Activated CD8-positive, alpha-beta memory T cell treated with anti-CD3 and anti-CD28 coated beads for 48 hours (primary cell): Measurements from ENCODE around the gene SLC38A10.

Source experiments
- DNase-seq, 3 experiments: peaks; one replicate each; pipeline ENCODE4 v3.0.0-alpha.2; 2020; ENCODE audit warnings: low read depth in 2 of 3, low spot score in 2 of 3

Gene SLC38A10

DNA sequence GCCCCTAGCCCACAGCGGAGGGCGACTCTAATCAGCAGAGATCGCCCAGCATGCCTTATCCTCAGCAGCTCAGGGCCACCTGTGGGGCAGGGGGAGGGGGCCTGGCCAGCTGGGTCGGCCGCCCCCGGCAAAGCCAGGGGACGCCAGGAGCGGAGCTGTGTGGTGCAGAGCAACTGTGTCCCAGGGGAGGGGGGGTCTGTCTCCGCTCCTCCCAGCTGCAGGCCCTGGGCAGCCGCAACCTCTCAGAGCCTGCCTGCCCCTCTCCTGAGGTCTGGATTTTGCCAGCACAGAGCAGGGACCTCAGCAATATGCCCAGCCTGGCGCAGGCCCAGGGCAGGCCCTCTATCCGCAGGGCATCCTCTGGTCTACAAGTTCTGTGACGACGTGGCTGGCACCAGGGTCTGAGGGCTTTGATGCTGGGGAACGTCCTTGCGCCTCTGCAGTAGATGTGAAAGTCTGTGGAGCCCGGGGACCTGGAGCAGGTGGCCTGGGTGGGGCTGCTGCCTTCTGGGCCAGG lies 36.5 kb upstream of the SLC38A10 start:
- no peak for DNase-seq

DNA sequence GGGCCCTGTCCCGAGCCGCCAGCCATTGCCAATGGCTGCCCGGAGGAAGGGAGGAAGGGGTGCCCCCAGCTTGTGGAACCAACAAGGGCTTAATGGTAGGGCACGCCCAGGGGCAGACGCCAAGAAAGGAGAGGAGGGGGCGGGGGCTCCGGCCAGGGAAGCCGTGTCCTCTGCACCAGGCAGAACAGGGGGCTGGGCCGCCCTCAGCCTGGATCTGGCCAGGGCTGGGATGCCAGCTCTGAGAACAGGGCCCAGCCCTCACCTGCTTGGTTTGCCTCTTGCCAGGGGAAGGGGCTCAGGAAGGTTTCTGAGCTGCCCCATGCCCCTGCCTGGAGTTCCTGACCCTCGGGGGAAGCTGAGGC lies 35.8 kb upstream of the SLC38A10 start:
- DNase-seq, result no peak

GRCh38 chr17:81329927-81330883 lies 35.1 kb upstream of the SLC38A10 start:
- no peak for DNase-seq

DNA sequence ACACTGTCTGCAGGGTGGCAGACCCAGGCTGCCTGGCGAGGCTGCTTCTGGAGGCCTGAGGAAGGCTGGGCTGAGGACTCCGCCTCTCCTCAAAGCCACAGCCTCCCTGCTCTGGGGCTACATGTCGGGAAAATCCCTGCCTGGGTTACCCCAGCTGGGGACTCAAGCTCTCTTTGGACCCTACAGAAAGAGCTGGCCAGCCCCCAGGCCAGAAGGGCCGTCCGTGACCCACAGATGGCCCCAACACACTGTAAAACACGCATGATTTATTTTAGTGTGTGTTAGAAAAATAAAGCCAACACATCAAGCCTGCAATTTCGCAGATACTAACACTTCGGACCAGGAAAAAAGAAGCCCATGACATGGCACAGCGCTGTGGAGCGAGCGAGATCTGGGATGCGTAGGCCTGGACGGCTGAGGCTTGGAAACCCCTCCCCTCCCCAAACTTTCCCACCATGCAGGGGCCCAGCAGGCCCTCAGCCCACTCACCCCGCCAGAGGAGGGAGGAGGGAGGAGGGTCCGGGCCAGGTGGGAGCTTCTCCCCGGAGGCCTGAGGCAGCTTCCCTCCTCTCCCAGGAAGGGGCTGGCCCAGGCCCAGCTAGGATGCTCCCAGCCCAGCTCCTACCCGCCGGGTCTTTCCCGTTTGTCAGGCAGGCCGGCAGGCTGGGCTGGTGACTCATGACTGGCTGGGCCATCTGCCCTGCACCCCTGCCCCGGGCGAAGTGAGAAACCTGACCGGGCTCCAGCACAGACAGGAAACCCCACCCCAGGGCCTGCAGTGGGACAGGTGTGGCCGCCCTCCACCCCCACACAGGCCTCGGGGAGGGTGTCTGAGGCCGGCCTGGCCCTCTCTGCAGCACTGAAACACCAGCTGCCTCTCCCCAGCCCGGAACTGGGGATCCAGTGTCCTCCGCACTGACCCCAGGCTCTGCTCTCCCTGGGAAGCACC lies 34.1 kb upstream of the SLC38A10 start:
- no peak for DNase-seq

GRCh38 chr17:81328489-81328888 lies 33.4 kb upstream of the SLC38A10 start:
- no peak for DNase-seq

DNA sequence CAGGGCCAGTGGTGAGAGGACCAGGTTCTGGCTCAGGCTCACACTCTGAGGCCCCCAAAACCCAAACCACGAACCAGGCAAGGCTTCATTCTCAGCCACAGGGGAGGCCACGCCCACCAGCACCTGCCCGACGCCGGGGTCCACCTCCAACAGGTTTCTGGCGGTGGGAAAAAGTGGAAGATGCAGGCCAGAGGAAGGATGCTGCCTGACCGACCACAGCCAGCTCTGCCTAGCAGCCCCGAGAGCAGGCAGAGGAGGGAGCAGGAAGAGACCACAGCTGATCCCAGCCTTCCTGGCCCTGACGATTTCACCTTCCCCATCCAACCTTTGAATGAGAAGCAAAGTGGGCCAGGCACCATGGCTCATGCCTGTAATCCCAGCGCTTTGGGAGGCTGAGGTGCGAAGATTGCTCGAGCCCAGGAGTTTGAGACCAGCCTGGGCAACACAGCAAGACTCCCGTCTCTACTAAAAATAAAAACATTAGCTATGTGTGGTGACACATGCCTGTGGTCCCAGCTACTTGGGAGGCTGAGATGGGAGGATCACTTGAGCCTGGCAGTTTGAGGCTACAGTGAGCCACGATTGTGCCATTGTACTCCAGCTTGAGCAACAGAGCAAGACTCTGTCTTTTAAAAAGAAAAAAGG lies 30.7 kb upstream of the SLC38A10 start:
- DNase-seq, result no peak

GRCh38 chr17:81324851-81325713 lies 30.0 kb upstream of the SLC38A10 start:
- DNase-seq, result no peak

- no peak for DNase-seq
These were observed 29.2 kb upstream of the SLC38A10 start for GRCh38 chr17:81324177-81324850.

GRCh38 chr17:81323411-81323868 lies 28.3 kb upstream of the SLC38A10 start:
- no peak for DNase-seq

DNA sequence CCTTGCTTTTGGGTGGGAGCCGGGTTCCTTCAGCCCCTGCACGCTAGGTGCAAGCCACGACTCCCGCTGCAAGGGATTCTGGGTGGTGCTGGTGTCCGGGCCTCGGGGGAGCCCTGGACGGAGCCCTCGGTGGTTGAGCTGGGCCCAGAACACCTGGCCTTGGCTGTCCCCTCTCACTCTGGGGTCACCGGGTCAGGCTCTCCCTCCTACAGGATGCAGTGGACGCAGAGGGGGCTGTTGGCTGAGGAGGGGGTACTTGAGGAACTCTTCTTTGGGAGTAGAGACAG lies 27.9 kb upstream of the SLC38A10 start:
- no peak for DNase-seq

DNA sequence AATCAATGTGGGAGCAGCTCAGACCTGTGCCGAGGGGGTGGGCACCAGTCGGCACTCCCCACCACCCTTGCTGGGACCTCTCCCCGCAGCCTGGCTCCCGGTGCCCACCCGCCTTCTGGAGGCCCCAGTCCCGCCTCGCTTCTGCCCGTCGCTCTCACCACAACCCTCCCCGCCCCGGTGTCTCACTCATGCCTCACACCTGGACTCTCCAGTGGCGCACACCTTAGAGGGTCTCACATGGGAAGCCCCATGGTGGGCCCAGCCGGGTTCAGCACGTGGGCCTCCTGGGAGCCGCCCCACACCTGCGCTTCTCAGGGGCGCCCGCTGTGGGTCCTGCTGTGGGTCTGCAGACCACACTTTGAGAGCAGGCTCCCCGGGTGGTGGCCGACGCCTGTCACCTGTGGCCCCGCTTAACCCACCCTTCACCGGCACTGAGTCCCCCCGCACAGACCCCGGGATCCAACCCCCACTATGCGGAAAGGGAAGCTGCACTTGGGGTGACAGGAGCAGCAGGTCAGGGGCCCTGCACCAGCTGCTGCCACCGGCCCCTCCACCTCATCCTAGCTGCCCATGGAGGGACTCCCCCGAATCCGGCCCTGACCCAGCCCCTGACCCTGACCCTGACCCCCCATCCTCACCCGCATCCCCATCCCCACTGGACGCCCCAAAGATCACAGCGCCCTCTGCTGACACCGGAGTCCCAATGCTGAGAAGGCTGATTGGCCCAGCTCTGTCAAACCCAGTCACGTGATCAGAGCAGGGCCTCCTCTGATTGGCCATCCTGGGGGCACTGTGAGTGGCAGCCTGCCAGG lies 27.4 kb upstream of the SLC38A10 start:
- DNase-seq, result peak; percentile 17 to 24 (median 19)

DNA sequence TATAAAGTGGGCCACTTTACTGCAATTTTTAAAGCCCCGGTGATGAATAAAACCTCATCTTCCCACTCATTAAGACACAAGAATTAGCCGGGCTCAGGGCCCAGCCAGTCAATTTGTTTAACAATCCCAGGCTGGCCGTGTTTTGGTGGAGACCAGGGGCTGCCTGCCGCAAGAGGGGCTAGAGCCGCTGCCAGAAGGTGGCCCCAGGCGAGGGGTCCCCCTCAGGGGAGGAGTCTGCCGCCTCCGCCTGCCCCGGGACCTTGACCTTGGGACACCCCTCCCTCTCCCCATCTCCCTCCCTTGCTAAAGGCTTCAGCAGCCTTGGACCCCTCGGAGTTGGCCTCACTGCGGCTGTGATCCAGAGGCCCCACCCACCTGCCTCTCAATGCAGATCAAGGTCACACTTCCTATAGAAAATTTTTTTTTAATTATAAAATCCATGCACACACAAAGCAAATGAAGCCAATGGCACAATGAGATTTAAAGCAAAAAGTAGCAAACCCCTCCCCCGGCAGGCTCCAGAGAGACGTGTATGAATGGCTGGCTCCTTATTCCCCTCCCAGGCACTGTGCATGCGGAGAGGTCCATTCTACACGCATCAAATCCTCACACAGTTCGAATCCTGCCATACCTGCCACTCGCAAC lies 23.0 kb upstream of the SLC38A10 start:
- no peak for DNase-seq

- DNase-seq, result no peak
These were observed 22.4 kb upstream of the SLC38A10 start for GRCh38 chr17:81317530-81317821.

DNA sequence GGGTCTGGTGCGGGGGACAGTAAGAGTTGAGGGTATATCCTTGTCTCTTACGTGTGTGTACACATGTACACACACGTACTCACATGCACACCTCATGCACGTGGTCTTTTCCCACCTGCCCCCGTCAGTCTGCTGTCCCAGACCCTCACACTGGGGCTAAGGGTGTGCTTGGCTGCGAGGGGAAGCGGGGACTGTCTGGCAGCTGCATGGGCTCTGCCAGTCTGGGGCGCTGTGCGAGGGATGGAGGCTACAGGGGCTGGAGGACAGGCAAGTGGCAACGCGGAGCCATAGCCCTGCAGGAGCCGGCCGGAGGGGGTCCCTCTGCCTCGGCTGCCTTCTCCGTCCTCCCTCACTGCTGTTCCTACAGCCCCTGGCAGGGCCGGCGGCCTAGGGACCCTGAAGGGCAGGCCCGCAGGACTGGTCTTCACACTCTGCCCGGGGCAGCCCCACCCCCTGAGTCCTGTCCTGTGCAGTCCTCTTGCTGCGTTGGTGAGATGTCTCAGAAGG lies 20.8 kb upstream of the SLC38A10 start:
- DNase-seq, result no peak

DNA sequence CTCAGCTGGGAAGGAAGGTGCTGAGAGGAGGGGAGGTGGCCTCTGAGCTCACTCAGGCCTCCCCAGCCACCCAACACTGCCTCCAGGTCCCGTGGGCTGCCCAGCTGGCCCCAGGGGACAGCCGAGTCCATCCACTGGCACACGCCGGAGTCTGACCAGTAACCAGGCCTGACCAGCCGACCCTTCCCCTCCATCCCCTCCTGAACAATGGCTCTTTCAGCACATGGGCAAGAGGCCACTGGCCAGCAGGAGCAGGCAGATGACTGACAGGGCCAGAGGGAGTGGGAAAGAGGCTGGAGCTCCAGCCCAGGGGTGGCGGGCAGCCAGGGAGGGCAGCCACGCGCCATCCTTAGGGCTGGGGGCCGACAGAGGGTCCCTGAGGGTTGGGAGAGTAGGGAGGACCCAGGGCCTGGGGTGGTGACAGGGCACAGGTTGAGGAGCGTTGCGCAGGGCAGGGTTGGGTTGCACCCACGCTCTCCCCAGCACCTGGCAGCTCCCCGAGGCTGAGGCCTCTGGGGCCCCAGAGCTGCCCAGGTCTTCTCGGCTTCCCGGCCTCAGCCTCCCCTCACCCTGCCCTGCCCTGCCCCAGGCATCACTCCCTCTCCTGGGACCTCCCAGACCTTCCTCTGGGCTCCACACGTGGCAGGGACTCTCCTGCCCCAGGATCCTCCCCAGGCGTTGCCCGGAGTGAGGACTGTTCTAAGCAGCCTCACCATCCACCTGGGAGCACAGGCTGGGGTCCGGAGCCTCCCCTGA lies 20.2 kb upstream of the SLC38A10 start:
- no peak for DNase-seq

DNA sequence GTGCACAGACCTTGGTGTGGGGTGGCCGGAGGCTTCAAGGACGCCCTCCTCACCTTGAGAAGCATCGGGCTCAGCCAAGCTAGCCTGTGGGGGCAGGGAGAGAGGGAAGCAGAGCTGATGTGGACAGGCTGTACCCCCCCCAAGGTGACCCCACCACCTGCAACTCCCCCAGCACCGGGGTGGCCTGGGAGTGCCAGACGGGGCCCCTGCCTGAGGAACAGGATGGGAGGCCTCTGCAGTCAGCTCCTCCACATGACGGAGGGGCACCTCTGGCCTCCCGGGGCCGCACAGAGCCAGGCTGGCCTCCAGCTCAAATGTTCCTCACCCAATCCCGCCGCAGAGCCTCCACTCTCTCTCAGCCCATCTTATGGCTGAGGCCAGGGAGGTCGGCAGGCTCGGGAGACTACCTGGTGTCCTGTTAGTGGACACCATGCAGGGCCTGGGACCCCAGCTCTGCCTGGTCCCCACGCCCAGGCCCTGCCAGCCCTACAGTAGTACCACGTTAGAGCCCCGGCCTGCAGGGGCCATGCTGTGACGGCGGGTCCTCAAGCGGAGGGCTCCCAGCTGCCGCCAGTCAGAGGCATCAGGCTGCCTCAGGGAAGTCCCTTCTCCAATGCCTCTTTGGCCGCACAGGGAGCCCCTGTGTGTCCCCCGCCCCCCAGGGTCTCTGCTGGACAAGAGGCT lies 19.4 kb upstream of the SLC38A10 start:
- no peak for DNase-seq

DNA sequence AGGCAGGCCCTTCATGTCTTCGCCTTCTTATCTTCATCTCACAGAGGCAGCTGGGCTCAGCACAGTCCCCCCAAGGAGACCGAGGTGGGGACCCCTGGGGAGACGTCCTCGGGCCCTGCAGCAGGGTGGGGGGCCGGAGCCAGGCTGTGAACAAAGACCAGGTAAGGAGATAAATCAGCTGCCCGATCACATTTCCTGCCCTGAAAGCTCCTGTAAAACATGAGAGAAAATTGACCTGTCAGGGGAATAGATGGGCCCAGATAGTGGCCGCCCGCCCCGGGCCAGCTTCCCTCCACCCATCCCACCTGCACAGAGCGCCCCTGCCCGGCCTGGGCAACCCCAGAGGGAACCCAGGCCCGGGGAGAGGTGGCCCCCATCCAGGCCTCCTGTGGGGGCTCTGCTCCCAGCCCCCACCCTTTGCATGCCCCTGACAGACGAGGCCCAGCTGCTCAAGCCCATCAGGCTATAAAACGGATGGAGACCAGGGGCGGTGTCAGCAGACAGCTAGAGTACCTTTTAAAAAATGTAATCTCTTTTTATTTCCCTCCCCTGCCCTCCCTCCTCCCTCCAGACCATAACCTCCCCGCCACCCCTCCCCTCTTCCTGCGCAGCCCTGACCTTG lies 18.8 kb upstream of the SLC38A10 start:
- DNase-seq, result no peak
